Non-pigmented ciliary epithelial cell (primary cell): ENCODE data around the gene SF3B4.
"Not testable (repeated sequence)": the region's sequence is repeated elsewhere in the genome, so short reads cannot be mapped to it uniquely, and the experiment has no call there.

ENCODE experiments used
- DNase-seq: peaks from one replicate; pipeline ENCODE4 v3.0.0-alpha.2; 2010; ENCODE audit warnings: low read depth

SF3B4 gene

DNA sequence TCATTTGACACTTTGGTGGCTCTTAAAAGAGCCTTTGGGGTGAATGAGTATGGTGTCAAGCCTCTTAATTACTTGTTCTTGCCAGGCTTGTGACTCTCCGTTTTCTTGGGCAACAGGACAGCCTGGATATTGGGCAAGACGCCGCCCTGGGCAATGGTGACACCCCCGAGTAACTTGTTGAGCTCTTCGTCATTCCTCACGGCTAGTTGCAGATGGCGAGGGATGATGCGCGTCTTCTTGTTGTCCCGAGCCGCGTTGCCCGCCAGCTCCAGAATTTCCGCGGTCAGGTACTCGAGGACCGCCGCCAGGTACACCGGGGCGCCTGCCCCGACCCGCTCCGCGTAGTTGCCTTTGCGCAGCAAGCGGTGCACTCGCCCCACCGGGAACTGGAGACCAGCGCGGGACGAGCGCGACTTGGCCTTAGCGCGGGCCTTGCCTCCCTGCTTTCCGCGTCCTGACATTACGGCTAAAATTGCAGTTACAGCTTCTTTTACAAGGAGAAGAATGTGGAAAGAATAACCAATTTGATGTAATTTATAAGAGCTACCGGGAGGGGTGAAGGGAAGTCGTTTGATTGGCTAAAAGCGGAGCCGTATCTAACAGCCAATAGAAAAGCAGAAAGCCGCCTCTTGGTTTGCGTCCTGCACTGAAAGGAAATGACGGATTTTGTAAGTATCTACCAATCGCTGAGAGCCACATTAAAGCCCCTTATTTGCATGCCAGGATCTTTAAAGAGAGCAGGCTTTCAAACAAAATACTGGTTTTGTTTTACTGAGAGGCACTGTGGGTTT lies 40.0 kb downstream of the SF3B4 start:
- DNase-seq = peak; percentile 97

DNA sequence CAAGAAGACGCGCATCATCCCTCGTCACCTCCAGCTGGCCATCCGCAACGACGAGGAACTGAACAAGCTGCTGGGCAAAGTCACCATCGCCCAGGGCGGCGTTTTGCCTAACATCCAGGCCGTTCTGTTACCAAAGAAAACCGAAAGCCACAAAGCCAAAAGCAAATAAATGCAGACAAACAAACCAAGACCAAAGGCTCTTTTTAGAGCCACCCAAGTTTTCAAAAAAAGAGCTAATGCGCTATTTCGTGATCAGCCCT lies 40.5 kb downstream of the SF3B4 start:
- DNase-seq = not testable (repeated sequence)

DNA sequence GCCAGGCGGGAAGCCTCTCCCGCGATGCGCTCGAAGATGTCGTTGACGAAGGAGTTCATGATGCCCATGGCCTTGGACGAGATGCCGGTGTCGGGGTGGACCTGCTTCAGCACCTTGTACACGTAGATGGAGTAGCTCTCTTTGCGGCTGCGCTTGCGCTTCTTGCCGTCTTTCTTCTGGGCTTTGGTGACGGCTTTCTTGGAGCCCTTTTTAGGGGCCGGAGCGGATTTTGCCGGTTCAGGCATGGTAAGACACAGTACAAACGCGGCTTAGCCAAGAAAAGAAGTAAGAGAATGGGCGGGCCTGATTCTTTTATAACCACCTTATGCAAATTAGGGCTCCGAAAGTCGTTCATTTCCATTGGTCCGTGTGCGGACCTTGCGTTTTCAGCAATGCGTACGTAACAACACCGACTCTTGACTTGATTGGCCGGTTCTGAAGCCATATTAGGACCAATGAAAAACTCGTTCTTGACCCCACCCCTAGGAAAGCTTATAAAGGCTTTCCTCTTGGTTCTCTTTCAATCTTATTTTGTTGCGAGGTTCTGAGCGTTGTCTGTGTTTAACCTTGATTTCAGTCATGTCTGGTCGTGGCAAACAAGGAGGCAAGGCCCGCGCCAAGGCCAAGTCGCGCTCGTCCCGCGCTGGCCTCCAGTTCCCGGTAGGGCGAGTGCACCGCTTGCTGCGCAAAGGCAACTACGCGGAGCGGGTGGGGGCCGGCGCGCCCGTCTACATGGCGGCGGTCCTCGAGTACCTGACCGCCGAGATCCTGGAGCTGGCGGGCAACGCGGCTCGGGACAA lies 41.0 kb downstream of the SF3B4 start:
- DNase-seq = peak; percentile 99

DNA sequence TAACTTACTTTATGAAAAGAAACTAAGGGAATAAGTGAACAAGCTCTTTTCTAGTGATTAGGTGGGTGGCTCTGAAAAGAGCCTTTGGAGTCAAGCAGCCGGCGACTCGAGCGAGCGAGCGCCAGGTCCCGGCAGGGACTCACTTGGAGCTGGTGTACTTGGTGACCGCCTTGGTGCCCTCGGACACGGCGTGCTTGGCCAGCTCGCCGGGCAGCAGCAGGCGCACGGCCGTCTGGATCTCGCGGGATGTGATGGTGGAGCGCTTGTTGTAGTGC lies 41.5 kb downstream of the SF3B4 start:
- DNase-seq = not testable (repeated sequence)

DNA sequence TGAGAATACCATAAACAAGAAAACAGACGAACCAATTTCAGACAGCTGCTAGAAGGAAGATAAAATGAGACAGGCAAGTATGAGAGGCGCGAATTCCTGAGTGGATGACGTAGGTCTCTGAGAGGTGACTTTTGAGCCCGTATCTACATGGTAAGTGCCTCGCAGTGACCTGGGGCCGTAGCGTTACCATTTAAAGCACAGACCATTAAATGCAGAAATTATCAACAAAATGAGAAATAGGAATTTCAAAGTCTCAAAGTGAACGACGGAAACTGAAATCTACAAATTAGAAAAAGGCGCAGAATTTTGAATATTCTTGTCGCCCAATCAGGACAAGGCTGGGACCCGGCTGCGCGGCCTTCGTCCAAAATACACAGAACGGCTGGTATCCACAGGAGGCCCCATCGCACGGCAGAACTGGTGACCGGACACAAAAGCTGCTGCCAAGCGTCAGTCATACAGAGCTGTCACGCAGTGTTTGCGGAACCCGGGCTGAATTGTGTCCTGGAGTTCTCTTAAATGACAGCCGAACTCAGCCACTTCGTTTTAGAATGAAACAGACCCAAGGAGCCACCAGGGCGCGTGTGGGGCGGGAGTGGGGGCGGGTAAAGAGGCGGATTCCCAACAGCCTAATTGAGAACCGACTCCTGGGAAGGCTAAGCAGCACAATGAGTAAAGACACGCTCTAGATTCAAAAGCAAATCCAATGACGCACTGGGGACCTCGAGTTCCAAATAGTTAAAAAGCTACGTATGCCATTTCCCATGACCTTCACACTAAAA lies 42.1 kb downstream of the SF3B4 start:
- DNase-seq = no peak

DNA sequence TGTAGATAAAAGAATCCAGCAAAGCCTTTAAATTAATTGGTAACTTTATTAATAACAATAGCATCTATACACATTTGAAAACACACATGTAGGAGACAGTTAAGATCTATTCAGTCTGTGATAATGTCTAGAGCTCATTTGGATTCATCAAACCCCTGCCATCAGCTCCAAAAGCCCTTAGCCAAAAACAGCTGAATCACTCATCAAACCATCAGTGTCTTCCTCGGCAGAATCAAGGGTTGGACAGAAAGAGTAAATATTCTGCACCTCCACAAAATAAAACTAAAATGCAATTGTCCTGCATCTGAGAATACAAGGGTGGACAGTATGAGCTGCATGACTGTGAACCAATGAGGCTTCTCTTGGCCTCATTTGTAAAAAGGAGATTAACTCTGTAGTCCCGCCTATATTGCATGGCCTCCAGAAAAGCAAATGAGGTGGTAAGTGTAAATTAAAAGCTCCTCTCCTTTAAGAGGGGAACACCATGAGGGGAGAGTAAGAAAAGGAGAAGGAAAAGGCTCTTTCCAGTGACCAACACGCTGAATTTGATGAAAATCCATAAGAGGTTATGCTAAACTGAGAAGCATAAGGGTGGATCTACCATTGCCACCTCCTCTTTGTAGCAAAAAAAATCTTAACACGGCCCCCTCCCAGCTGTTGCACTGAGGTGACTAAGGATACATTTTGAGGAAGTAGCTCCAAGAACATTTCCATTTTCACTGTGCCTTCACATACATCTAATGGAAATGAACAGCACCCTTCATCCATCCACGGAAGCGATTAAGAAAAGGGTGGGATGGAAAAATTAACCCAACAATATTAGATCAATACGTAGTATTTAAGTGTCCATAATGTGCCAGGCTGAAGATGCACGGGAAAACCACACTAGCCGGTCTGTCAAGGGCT lies 42.9 kb downstream of the SF3B4 start:
- no peak for DNase-seq

DNA sequence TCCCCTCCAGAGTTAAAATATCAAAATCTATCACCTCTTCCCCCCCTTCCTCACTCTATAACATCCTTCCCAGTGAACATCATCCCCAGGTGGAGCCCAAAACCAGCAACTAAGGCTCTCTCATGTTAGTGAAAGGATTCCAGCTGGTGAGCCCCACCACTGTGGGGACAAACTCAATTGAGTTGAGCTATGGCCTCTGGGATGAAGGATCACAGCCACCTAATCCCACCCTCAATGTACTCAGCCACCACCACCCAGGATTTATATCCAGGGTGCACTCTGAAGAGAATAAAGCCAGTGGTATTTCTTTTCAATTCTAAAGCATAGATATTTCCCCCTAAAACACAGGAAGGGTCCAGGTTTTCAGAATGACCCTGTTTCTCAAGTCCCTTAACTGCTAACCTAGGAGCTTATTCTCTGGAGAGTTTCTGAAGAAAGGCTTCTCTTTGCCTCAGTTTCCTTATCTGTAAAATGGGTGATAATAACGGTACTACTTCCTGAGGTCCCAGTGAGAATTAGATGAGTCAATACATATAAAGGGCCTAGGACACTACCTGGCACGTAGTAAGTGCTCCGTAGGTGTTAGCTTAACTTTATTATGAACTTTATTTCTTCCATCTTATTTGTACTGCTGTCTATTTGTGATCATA lies 43.9 kb downstream of the SF3B4 start:
- no peak for DNase-seq

DNA sequence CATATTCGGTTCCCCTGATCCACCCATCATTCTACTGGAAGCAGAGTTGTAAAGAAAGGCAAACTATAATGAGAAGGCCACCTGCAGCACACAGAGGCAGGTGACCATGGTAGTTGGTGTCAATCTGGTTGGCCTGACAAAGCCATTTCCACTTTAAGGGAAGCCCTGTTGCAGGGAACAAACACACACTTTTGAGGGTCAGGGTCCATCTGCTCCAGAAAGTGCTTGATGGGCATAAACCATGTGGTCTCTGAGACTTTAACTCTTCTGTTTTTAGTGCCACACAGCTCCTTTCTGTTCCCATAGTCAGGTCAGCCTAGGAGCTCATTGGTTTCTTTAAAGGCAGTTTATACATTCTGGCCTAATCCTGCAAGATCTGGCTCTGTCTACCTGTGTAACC lies 45.7 kb downstream of the SF3B4 start:
- DNase-seq = no peak

DNA sequence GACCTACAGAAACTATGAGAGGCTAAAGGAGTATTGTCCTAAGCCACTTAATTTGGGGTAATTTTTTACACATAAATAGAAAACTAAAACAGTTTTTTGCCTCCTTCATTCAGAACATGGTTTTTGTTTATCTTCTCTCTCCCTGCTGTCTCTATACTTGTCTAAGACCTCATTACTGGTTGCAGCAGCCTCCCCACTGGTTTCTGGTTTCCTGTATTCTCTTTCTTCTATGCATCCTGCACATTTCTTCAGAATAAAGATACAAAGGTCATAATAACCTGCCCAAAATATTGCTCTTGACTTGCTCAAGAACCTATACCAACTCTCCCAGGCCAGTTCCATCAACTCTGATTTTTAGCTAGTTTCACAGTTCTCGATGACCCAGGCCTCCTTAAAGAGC lies 48.0 kb downstream of the SF3B4 start:
- DNase-seq = no peak

DNA sequence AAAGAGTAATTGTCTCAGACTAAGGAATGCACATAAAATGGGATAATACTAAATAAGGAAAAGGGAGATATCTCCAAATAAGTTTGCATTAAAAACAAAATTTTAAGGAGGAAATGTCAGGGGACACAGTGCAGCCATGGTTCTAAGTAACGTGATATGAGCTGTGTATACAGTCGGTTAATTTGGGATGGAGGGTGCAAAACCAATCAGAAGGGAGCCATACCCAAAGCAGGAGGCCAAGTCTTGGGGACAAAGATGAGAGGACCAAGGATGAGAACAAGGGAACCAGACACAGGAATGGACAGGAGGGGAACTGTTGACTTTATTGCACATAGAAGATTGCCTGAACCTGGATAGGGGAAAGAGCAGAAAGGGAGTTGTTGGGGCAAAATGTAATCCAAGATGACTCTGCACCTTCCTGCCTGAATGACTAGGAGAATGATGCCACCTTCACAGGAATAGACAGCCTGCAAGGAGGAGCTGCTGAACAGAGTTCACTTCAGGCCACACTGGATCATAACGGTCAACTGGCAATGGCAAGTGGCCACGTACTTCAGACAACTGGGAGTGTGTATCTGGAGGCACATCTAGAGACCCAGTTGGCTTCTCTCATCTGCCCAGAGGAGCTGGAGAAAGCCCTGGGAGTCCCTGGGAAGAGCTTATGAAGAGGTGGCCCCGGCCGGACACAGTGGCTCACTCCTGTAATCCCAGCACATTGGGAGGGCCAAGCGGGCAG lies 50.2 kb downstream of the SF3B4 start:
- no peak for DNase-seq
